Lower leg skin (tissue), 3 donors: Measurements from ENCODE around the gene CYP2U1.
"Not testable (repeated sequence)": the region's sequence is repeated elsewhere in the genome, so short reads cannot be mapped to it uniquely, and the experiment has no call there.

Source experiments
- CTCF ChIP-seq, 3 donors: fragments of 450-650 bp; IDR thresholded peaks; one replicate each; pipeline ENCODE4 v1.5.1; 2016; ENCODE audit warnings: antibody characterized with exemption in 3 of 3, mild to moderate bottlenecking in 3 of 3, moderate library complexity in 2 of 3
- POLR2A ChIP-seq, 2 donors: fragments of 450-650 bp; IDR thresholded peaks; one replicate each; pipeline ENCODE4 v1.6.1; 2016 to 2017; ENCODE audit warnings: antibody characterized with exemption in 2 of 2, mild to moderate bottlenecking in 1 of 2, moderate library complexity in 1 of 2

- TF ChIP-seq CTCF, POLR2A (IDR thresholded peaks at IDR 0.05): not testable (repeated sequence)
Observed at GRCh38 chr4:107967921-107968320, 36.6 kb downstream of the CYP2U1 start.
